H1 (cell line): Measurements from ENCODE around the gene JMJD8. TPM values are rescaled to one million over a fixed set of nuclear protein-coding genes. Genes with fewer than 3 reads are reported as not detected.
A peak's percentile ranks its signal among the peaks of the same experiment; 100 is the strongest.

Experiments
- ATF3 ChIP-seq: IDR thresholded peaks from 2 replicates; pipeline ENCODE4 v1.6.1; 2011; ENCODE audit warnings: low read depth, mild to moderate bottlenecking, low read length; ENCODE audit not compliant: insufficient read depth
- BCL11A ChIP-seq, 2 experiments: IDR thresholded peaks; one replicate each; pipeline ENCODE4 v1.6.1; 2011; ENCODE audit warnings: low read depth in 2 of 2, low read length in 2 of 2, mild to moderate bottlenecking in 2 of 2
- BRCA1 ChIP-seq: IDR thresholded peaks from 2 replicates; pipeline ENCODE4 v1.6.1; 2012; ENCODE audit warnings: low read depth, low read length, improper control_type of control experiment
- CEBPB ChIP-seq: IDR thresholded peaks from 2 replicates; pipeline ENCODE4 v1.6.1; 2012; ENCODE audit warnings: low read depth, low read length
- CHD1 ChIP-seq: IDR thresholded peaks from 2 replicates; pipeline ENCODE4 v1.6.1; 2012; ENCODE audit warnings: low read depth, low read length, improper control_type of control experiment
- CREB1 ChIP-seq: IDR thresholded peaks from 2 replicates; pipeline ENCODE4 v1.6.1; 2012; ENCODE audit warnings: inconsistent platforms
- EGR1 ChIP-seq: IDR thresholded peaks from 2 replicates; pipeline ENCODE4 v1.6.1; 2011; ENCODE audit warnings: low read depth, low read length, borderline replicate concordance
- EZH2 ChIP-seq: fragments of 200-600 bp; sonication (generic); IDR thresholded peaks from 2 replicates; pipeline ENCODE4 v1.7.1; 2012; ENCODE audit warnings: low read depth, mild to moderate bottlenecking, moderate library complexity, low read length, inconsistent platforms; ENCODE audit not compliant: severe bottlenecking
- FOSL1 ChIP-seq: IDR thresholded peaks from 2 replicates; pipeline ENCODE4 v1.6.1; 2011; ENCODE audit warnings: mild to moderate bottlenecking, low read depth, low read length, moderate library complexity; ENCODE audit not compliant: insufficient read depth
- JUND ChIP-seq: IDR thresholded peaks from 2 replicates; pipeline ENCODE4 v1.6.1; 2011; ENCODE audit warnings: mild to moderate bottlenecking, improper control_type of control experiment, low read length
- KDM1A ChIP-seq: fragments of 200-600, 300-600 bp; sonication (generic); IDR thresholded peaks from 2 replicates; pipeline ENCODE4 v1.7.1; 2016; ENCODE audit warnings: mild to moderate bottlenecking, low read length, borderline replicate concordance
- KDM5A ChIP-seq: fragments of 200-600 bp; IDR thresholded peaks from 2 replicates; pipeline ENCODE4 v1.7.1; 2012; ENCODE audit warnings: mild to moderate bottlenecking, low read length, inconsistent platforms, mixed read lengths
- MAFK ChIP-seq: IDR thresholded peaks from 2 replicates; pipeline ENCODE4 v1.6.1; 2012; ENCODE audit warnings: low read depth, mild to moderate bottlenecking, improper control_type of control experiment, low read length
- PHF8 ChIP-seq: fragments of 200-600 bp; sonication (generic); conservative IDR thresholded peaks from 2 replicates; pipeline ENCODE4 v1.7.1; 2012; ENCODE audit warnings: low read depth, mild to moderate bottlenecking, inconsistent platforms, low read length, moderate library complexity
- POLR2AphosphoS5 ChIP-seq: IDR thresholded peaks from 2 replicates; pipeline ENCODE4 v1.6.1; 2011; ENCODE audit warnings: low read depth, low read length
- SIN3A ChIP-seq, 2 experiments: IDR thresholded peaks in 1 of 2; conservative IDR thresholded peaks in 1 of 2; 2 replicates each; pipeline ENCODE4 v1.6.1; 2011 to 2012; ENCODE audit warnings: low read length in 2 of 2, improper control_type of control experiment in 1 of 2, low read depth in 1 of 2, mild to moderate bottlenecking in 1 of 2
- SIRT6 ChIP-seq: IDR thresholded peaks from one replicate; pipeline ENCODE4 v1.7.1; 2012; ENCODE audit warnings: low read length, inconsistent platforms
- SIX5 ChIP-seq: IDR thresholded peaks from 2 replicates; pipeline ENCODE4 v1.6.1; 2011; ENCODE audit warnings: mild to moderate bottlenecking, low read depth, low read length
- SUZ12 ChIP-seq: fragments of 200-600 bp; sonication (generic); IDR thresholded peaks from 2 replicates; pipeline ENCODE4 v1.6.1; 2012; ENCODE audit warnings: mild to moderate bottlenecking, inconsistent platforms, low read length, moderate library complexity, mixed read lengths
- TAF1 ChIP-seq: IDR thresholded peaks from 2 replicates; pipeline ENCODE4 v1.6.1; 2011; ENCODE audit warnings: mild to moderate bottlenecking, low read depth, low read length
- TAF7 ChIP-seq: optimal IDR thresholded peaks from 2 replicates; pipeline ENCODE3; 2011; ENCODE audit warnings: low read depth, mild to moderate bottlenecking, inconsistent platforms, low read length, moderate library complexity, borderline replicate concordance
- TBP ChIP-seq: IDR thresholded peaks from 2 replicates; pipeline ENCODE4 v1.6.1; 2011; ENCODE audit warnings: low read depth, low read length, improper control_type of control experiment
- TCF12 ChIP-seq: IDR thresholded peaks from 2 replicates; pipeline ENCODE4 v1.6.1; 2011; ENCODE audit warnings: low read depth, mild to moderate bottlenecking, low read length
- ZNF274 ChIP-seq: IDR thresholded peaks from 2 replicates; pipeline ENCODE4 v1.7.0; 2012; ENCODE audit warnings: low read length, borderline replicate concordance; ENCODE audit errors: extremely low read depth
- polyA plus RNA-seq, 7 experiments: library from polyadenylated mRNA; depleted of rRNA in 3 of 7; stranded (reverse) in 5 of 7; unstranded in 2 of 7; fragments of >200 nt in 5 of 7; fragments of 200-250 nt in 2 of 7; gene quantifications; 1 replicate in 5 of 7; 2 replicates in 1 of 7; 4 replicates in 1 of 7; pipeline versions ENCODE4 v1.2.1 to v1.2.3, GENCODE V29; 2011 to 2013; ENCODE audit warnings: missing spikeins in 2 of 7, mixed read lengths in 2 of 7
- total RNA-seq: library from RNA; stranded (reverse); fragmentation: NEBNext Ultra II Directional; extraction: Animal tissue kit (Norgen Biotek cat#: 25700); gene quantifications from 2 replicates; pipeline ENCODE4 v1.2.1, GENCODE V29; 2021

JMJD8 gene
- total and polyA plus RNA-seq, 2 of the 8 experiments (the other 6 are each of a cell fraction or from before 2014, with no cell fraction given): 46.4 to 87.4 TPM

GRCh38 chr16:636206-637080 is 47.7 kb downstream of the JMJD8 start, which contains the start of gene METTL26 (continued):
- TF ChIP-seq TBP (peak; percentile 100), FOSL1 (no peak), SIRT6 (no peak), MAFK (peak; percentile 75; the same call in 1 of the 2 replicates), SIX5 (peak; percentile 81), KDM5A (no peak), BRCA1 (no peak), CEBPB (peak; percentile 69; the same call in 1 of the 2 replicates), ZNF274 (no peak), TAF7 (peak; percentile 61), CREB1 (peak; percentile 67; the same call in 1 of the 2 replicates), POLR2AphosphoS5 (0 out of 2 replicates have a peak, but pooled peaks have one; percentile 53), EZH2 (no peak), SIN3A (conservative IDR thresholded peaks at IDR 0.05 in 1 of 2, IDR thresholded peaks at IDR 0.05 in 1 of 2; ENCODE audit: low read depth in 1 of 2, low read length in 2 of 2) (peak; percentile 65 to 73; a peak in 3 of 4 replicates), PHF8 (peak; percentile 65), EGR1 (peak; percentile 39; the same call in 1 of the 2 replicates), ATF3 (no peak), TCF12 (no peak), KDM1A (no peak), BCL11A (IDR thresholded peaks at IDR 0.05; ENCODE audit: low read depth in 2 of 2, low read length in 2 of 2) (no peak), TAF1 (peak; percentile 64), CHD1 (no peak), JUND (no peak), SUZ12 (no peak)
